NCI-H2171 (cell line): ENCODE data around the gene CDC42BPB.

Experiments used
- DNase-seq: peaks from one replicate; lab custom pipeline; 2025; lab: John Stamatoyannopoulos, UW

CDC42BPB gene

GRCh38 chr14:103057372-103058163, at the start of gene CDC42BPB:
CDC42BPB (minus strand) TSS chr14:103057549; CDS start chr14:103057173, 376 bp downstream.
- DNase-seq = peak; percentile 96

- DNase-seq = peak; percentile 86
These were observed 48.3 kb upstream of the CDC42BPB start for GRCh38 chr14:103105580-103106150.

- peak; percentile 65 for DNase-seq
These were observed 47.5 kb upstream of the CDC42BPB start for GRCh38 chr14:103104654-103105452.

- no peak for DNase-seq
These were observed 47.0 kb upstream of the CDC42BPB start for GRCh38 chr14:103104389-103104653.

- peak; percentile 86 for DNase-seq
These were observed 46.4 kb upstream of the CDC42BPB start for GRCh38 chr14:103103461-103104388.

GRCh38 chr14:103102689-103103260, 45.4 kb upstream of the CDC42BPB start:
- no peak for DNase-seq

GRCh38 chr14:103101963-103102688, 44.8 kb upstream of the CDC42BPB start:
- no peak for DNase-seq

GRCh38 chr14:103101257-103101962, 44.1 kb upstream of the CDC42BPB start:
- DNase-seq = no peak

GRCh38 chr14:103100281-103101121, 43.2 kb upstream of the CDC42BPB start:
- no peak for DNase-seq

GRCh38 chr14:103099733-103100280, 42.5 kb upstream of the CDC42BPB start:
- no peak for DNase-seq

GRCh38 chr14:103099081-103099732, 41.9 kb upstream of the CDC42BPB start:
- no peak for DNase-seq

GRCh38 chr14:103097994-103098957, 40.9 kb upstream of the CDC42BPB start:
- no peak for DNase-seq

GRCh38 chr14:103097244-103097993, 40.1 kb upstream of the CDC42BPB start:
- DNase-seq = no peak

- no peak for DNase-seq
These were observed 39.0 kb upstream of the CDC42BPB start for GRCh38 chr14:103096387-103096786.

- DNase-seq = no peak
These were observed 37.9 kb upstream of the CDC42BPB start for GRCh38 chr14:103095210-103095778.
